Panc1 (cell line): ENCODE results near the gene CEP57. TPM values are rescaled to one million over a fixed set of nuclear protein-coding genes. Genes with fewer than 3 reads are reported as not detected.

Experiments
- ATAC-seq: fragments of 200-7000 bp; cut with Tn5 transposase; 2 replicates; pipeline ENCODE4 v1.9.1; 2020; ENCODE audit warnings: mild to moderate bottlenecking, moderate library complexity
- BruUV-seq: library from RNA; stranded (reverse); fragments of 400-500 nt; replicated peaks from 2 replicates; lab custom pipeline; 2021; lab: Mats Ljungman, UMichigan
- CTCF ChIA-PET: fragments of 300-600 bp; sonication (Branson Sonifier 250); formaldehyde crosslinking; loops from one replicate; lab custom pipeline; 2022; ENCODE audit warnings: antibody characterized with exemption; lab: Charles Lee
- POLR2A ChIA-PET: fragments of 300-600 bp; sonication (Branson Sonifier 250); formaldehyde crosslinking; loops from one replicate; lab custom pipeline; 2022; ENCODE audit warnings: antibody characterized with exemption; lab: Charles Lee
- DNase-seq: peaks from one replicate; pipeline ENCODE4 v3.0.0-alpha.2; 2010; ENCODE audit warnings: low read depth, low spot score
- H3K27ac ChIP-seq: 2 replicates; pipeline ENCODE4 v1.5.1; 2011; ENCODE audit warnings: mild to moderate bottlenecking, low read length, inconsistent platforms
- H3K27me3 ChIP-seq: fragments of 200-500 bp; sonication (Bioruptor generic); 2 replicates; pipeline ENCODE4 v1.6.0; 2014; ENCODE audit warnings: low read length, inconsistent platforms; ENCODE audit not compliant: control insufficient read depth, insufficient read depth
- H3K36me3 ChIP-seq: fragments of 200-500 bp; sonication (Bioruptor generic); 2 replicates; pipeline ENCODE4 v1.5.1; 2014; ENCODE audit warnings: inconsistent platforms, mild to moderate bottlenecking, low read length, moderate library complexity; ENCODE audit not compliant: control insufficient read depth, insufficient read depth
- H3K4me1 ChIP-seq: 2 replicates; pipeline ENCODE4 v1.5.1; 2011; ENCODE audit warnings: inconsistent platforms, mild to moderate bottlenecking, low read length, moderate library complexity; ENCODE audit not compliant: control insufficient read depth, insufficient read depth
- H3K4me3 ChIP-seq, 2 experiments: 2 replicates each; pipeline ENCODE4 v1.5.1; 2011 to 2012; ENCODE audit warnings: low read depth in 2 of 2, low read length in 2 of 2, mild to moderate bottlenecking in 2 of 2, inconsistent platforms in 1 of 2, moderate library complexity in 1 of 2
- H3K9me3 ChIP-seq: fragments of 200-500 bp; sonication (Bioruptor generic); 2 replicates; pipeline ENCODE4 v1.5.1; 2014; ENCODE audit warnings: low read depth, mild to moderate bottlenecking, inconsistent platforms, low read length, moderate library complexity; ENCODE audit not compliant: control insufficient read depth, insufficient read depth
- POLR2AphosphoS5 ChIP-seq: IDR thresholded peaks from 2 replicates; pipeline ENCODE4 v1.6.1; 2012; ENCODE audit warnings: mild to moderate bottlenecking, low read depth, low read length, moderate library complexity
- SIN3A ChIP-seq: IDR thresholded peaks from 2 replicates; pipeline ENCODE4 v1.6.1; 2012; ENCODE audit warnings: low read depth, mild to moderate bottlenecking, low read length, moderate library complexity, borderline replicate concordance; ENCODE audit not compliant: insufficient read depth
- TCF7L2 ChIP-seq: IDR thresholded peaks from 2 replicates; pipeline ENCODE4 v1.6.1; 2011; ENCODE audit warnings: mild to moderate bottlenecking, low read depth, low read length, inconsistent platforms
- in situ Hi-C: cut with HindIII; loops from 2 replicates; pipeline ENCODE4 v1.10.0; 2016; ENCODE audit warnings: low sequenced_read_pairs, low pct_unique_long_range_greater_than_20kb
- intact Hi-C: fragments of 100-400 bp; cut with micrococcal nuclease; formaldehyde crosslinking; loops from one replicate; pipeline ENCODE4 v1.10.0; 2022; ENCODE audit not compliant: unreplicated experiment
- total RNA-seq: library from RNA; stranded (reverse); gene quantifications from one replicate; pipeline ENCODE4 v1.2.1, GENCODE V29; 2021; ENCODE audit not compliant: unreplicated experiment
- TF ChIP-seq, protein P1 (sequence below): fragments of 450-650 bp; IDR thresholded peaks from 2 replicates; pipeline ENCODE4 v1.5.1; 2017; ENCODE audit warnings: mild to moderate bottlenecking
- TF ChIP-seq, protein P2 (sequence below), 2 experiments: IDR thresholded peaks; 2 replicates each; pipeline ENCODE4 v1.6.1; 2011 to 2012; ENCODE audit warnings: low read depth in 2 of 2, control low read depth in 1 of 2, low read length in 1 of 2, mild to moderate bottlenecking in 1 of 2, moderate library complexity in 1 of 2; ENCODE audit not compliant: insufficient read depth in 1 of 2

The CEP57 gene
- total RNA-seq, 1 experiment from 2014 or later = 50.3 TPM

DNA sequence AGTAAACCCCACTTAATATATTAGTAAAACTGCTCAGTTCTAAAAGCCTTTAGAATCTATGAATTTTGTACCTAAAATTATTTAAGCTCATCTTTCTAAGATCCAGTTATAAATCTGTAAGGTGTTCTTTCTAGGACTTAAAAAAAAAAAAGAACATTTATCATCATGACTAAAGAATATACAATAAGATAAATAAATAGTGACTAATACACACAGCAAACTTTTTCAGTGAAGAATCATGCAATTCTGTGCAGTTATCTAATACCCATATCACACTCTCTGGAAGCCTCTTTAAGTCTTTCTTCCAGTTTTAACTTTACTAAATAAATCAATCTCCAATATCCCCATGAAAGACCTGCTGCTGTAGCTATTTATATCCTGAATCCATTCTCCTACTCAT is 59.8 kb downstream of the CEP57 start:
- intact Hi-C loops = no loop called here
- TF ChIP-seq SIN3A (no peak), POLR2AphosphoS5 (no peak), TCF7L2 (no peak)
- TF ChIP-seq, protein P1, sequence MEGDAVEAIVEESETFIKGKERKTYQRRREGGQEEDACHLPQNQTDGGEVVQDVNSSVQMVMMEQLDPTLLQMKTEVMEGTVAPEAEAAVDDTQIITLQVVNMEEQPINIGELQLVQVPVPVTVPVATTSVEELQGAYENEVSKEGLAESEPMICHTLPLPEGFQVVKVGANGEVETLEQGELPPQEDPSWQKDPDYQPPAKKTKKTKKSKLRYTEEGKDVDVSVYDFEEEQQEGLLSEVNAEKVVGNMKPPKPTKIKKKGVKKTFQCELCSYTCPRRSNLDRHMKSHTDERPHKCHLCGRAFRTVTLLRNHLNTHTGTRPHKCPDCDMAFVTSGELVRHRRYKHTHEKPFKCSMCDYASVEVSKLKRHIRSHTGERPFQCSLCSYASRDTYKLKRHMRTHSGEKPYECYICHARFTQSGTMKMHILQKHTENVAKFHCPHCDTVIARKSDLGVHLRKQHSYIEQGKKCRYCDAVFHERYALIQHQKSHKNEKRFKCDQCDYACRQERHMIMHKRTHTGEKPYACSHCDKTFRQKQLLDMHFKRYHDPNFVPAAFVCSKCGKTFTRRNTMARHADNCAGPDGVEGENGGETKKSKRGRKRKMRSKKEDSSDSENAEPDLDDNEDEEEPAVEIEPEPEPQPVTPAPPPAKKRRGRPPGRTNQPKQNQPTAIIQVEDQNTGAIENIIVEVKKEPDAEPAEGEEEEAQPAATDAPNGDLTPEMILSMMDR = no peak
- TF ChIP-seq, protein P2, sequence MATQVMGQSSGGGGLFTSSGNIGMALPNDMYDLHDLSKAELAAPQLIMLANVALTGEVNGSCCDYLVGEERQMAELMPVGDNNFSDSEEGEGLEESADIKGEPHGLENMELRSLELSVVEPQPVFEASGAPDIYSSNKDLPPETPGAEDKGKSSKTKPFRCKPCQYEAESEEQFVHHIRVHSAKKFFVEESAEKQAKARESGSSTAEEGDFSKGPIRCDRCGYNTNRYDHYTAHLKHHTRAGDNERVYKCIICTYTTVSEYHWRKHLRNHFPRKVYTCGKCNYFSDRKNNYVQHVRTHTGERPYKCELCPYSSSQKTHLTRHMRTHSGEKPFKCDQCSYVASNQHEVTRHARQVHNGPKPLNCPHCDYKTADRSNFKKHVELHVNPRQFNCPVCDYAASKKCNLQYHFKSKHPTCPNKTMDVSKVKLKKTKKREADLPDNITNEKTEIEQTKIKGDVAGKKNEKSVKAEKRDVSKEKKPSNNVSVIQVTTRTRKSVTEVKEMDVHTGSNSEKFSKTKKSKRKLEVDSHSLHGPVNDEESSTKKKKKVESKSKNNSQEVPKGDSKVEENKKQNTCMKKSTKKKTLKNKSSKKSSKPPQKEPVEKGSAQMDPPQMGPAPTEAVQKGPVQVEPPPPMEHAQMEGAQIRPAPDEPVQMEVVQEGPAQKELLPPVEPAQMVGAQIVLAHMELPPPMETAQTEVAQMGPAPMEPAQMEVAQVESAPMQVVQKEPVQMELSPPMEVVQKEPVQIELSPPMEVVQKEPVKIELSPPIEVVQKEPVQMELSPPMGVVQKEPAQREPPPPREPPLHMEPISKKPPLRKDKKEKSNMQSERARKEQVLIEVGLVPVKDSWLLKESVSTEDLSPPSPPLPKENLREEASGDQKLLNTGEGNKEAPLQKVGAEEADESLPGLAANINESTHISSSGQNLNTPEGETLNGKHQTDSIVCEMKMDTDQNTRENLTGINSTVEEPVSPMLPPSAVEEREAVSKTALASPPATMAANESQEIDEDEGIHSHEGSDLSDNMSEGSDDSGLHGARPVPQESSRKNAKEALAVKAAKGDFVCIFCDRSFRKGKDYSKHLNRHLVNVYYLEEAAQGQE (IDR thresholded peaks at IDR 0.05; ENCODE audit: insufficient read depth in 1 of 2, low read depth in 2 of 2, low read length in 1 of 2) = no peak
- DNase-seq (no peak), ATAC-seq (no peak)
- Histone ChIP-seq H3K36me3 (peaks cover 11% of the 10 kb centered on the region; the same call in 1 of the 2 replicates), H3K27me3 (no peaks in the 10 kb centered on the region), H3K4me3 (no peak overlapping the region), H3K9me3 (no peaks in the 10 kb centered on the region), H3K4me1 (0 out of 2 replicates have a peak, but pooled peaks cover 3% of the 10 kb centered on the region), H3K27ac (no peak overlapping the region)
- no TSS peak for BruUV-seq
- in situ Hi-C loops = no loop called here
- POLR2A ChIA-PET = interaction anchor here (0.6 kb wide), 1 partner anchor 784 kb away, joined by 3 read pairs; no protein-coding TSS in a partner anchor
- CTCF ChIA-PET = interaction anchor here (1.3 to 1.4 kb wide), 2 partner anchors 128 to 493 kb away, joined by 6 to 7 read pairs; partner anchors contain the start of gene MAML2

DNA sequence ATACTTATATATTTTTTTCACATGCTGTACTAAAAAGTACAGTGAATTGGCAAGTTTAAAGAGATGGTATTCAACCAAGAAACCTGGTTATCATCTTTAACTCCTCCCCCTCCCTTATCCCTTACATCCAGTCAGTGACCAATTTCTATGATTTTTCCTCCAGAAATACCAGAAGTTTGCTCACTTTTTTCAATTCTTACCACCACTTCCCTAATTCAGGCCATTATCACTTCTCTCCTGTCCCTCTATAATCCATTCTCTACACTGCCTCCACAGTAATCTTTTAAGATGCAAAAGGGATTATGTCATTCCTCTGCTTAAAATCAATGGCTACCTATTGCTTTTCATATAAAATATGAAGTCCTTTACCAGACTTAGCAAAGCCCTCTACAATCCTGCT is 62.8 kb downstream of the CEP57 start:
- BruUV-seq = no TSS peak
- TF ChIP-seq SIN3A (no peak), TCF7L2 (no peak), POLR2AphosphoS5 (no peak)
- TF ChIP-seq, protein P2 (IDR thresholded peaks at IDR 0.05; ENCODE audit: insufficient read depth in 1 of 2, low read depth in 2 of 2, low read length in 1 of 2) = no peak
- TF ChIP-seq, protein P1 = no peak
- intact Hi-C loops (no loop called here), in situ Hi-C loops (no loop called here)
- Histone ChIP-seq H3K9me3 (no peaks in the 10 kb centered on the region), H3K27me3 (no peaks in the 10 kb centered on the region), H3K4me1 (0 out of 2 replicates have a peak, but pooled peaks cover 3% of the 10 kb centered on the region), H3K27ac (no peak overlapping the region), H3K36me3 (no peaks in the 10 kb centered on the region), H3K4me3 (no peak overlapping the region)
- ATAC-seq = no peak
- CTCF ChIA-PET = no interaction called here
- DNase-seq = no peak
- POLR2A ChIA-PET = no interaction called here
